ENCODE measurements around the gene SLC44A5. TPM values are rescaled to one million over a fixed set of nuclear protein-coding genes. Genes with fewer than 3 reads are reported as not detected.

The SLC44A5 gene
- total RNA-seq, 2 donors from 2014 or later: 1.2 to 4.2 TPM

GRCh38 chr1:75170011-75170410, 440.9 kb downstream of the SLC44A5 start:
- DNase-seq: no peak
- intact Hi-C loops (cut with DNase I): no loop called here
- no peak for ATAC-seq

GRCh38 chr1:75166821-75167220, 444.1 kb downstream of the SLC44A5 start:
- DNase-seq: no peak
- intact Hi-C loops (cut with DNase I): no loop called here
- peak in 1 of 2 donors; percentile 58 for ATAC-seq

GRCh38 chr1:75165264-75165663, 445.6 kb downstream of the SLC44A5 start:
- ATAC-seq: no peak
- no peak for DNase-seq
- intact Hi-C loops (cut with DNase I): no loop called here

GRCh38 chr1:75159154-75159553, 451.8 kb downstream of the SLC44A5 start:
- DNase-seq: no peak
- no peak for ATAC-seq
- intact Hi-C loops (cut with DNase I): no loop called here

Other genes with a start within 250 kb of the SLC44A5 start
- gene ACADM, start 113.6 kb upstream of the SLC44A5 start, total RNA-seq: 100 to 1,000 TPM; 164 to 212 TPM
- 10 to 100 TPM; 46.8 to 71.8 TPM for gene RABGGTB, start 175.1 kb upstream of the SLC44A5 start, total RNA-seq
- under 1 TPM; 0.29 to 0.44 TPM for gene MSH4, start 185.8 kb upstream of the SLC44A5 start, total RNA-seq